GM21825 (cell line): Measurements from ENCODE around the gene GDF15.
A peak's percentile ranks its signal among the peaks of the same experiment; 100 is the strongest.
"Not testable (repeated sequence)": the region's sequence is repeated elsewhere in the genome, so short reads cannot be mapped to it uniquely, and the experiment has no call there.

ENCODE experiments used
- ATAC-seq: cut with Tn5 transposase; IDR thresholded peaks from one replicate; pipeline ENCODE4 v1.9.1; 2021; ENCODE audit warnings: mild to moderate bottlenecking, moderate library complexity; ENCODE audit not compliant: unreplicated experiment

GDF15 gene

DNA sequence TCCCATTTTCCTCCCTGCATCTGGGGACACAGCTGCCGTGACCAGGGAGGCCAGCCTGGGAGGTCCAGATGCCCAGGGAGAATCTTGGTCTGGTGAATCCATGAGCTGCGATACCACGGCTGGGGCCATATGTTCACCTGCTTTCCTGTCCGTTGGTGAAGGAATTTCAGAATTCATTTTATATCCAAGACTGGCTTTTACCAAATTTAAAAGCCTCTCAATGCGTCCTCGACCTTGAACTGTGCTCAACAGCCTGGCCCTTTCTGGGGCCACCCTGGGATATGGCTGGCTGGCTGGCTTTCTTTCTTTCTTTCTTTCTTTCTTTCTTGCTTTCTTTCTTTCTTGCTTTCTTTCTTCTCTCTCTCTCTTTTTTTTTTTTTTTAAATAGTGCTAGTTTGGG is 22.2 kb upstream of the GDF15 start:
- no peak for ATAC-seq

DNA sequence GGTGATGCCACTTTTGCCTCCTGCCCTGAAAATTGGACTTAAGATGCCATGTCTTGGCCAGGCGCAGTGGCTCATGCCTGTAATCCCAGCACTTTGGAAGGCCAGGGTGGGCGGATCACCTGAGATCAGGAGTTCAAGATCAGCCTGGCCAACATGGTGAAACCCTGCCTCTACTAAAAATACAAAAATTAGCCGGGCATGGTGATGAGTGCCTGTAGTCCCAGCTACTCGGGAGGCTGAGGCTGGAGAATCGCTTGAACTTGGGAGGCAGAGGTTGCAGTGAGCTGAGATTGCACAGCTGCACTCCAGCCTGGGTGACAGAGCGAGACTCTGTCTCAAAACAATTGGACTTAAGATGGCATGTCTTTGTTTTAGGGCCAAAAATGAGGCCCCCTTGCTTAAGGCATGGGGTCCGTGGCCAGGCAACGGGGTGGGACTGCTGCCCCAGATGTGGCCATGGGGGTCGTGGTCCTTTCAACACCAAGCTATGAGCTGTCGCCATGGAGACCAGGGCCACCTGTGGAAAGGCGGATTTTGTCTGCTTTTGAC is 21.6 kb upstream of the GDF15 start:
- ATAC-seq: not testable (repeated sequence)

- ATAC-seq: no peak
These were observed 21.0 kb upstream of the GDF15 start for GRCh38 chr19:18364826-18365528.

- ATAC-seq: no peak
These were observed 19.9 kb upstream of the GDF15 start for GRCh38 chr19:18366021-18366435.

DNA sequence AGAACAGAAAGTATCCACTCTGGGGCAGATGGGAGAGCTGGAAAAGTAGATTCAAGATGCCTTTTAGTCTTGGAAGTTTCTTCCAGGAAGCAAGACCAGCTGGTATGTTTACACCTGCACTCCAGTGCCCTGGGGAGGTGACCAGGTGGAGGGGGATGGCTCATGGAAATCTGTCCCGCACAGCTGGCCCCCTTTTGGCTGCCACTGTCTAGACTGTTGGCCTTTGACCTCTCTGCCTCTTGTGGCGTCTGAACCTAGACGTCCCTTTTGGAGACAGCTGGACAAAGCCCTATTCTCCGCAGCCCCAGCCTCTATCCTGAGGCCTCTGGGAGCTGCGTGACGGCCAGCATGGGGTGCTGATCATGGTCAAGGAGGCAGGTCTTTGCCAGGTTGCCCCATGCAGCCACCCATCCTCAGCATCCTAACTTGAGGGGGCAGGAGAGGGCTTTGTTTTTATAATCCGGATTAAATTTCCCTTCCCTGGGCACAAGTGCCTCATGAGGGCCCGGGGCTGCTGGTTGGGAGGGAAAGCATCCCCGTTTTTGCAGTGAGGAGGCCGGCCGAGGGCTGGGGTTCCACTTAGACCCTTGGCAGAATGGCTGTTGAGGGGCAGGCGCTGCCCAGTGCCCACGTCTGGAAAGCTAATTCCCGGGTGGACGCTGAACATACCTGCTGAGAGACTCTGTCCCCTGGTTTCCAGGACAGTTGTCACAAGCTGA is 17.3 kb upstream of the GDF15 start:
- ATAC-seq: no peak

GRCh38 chr19:18373407-18373891 is 12.5 kb upstream of the GDF15 start:
- ATAC-seq: no peak

- peak; percentile 84 for ATAC-seq
These were observed 11.9 kb upstream of the GDF15 start for GRCh38 chr19:18373892-18374629.

- no peak for ATAC-seq
These were observed 8.9 kb upstream of the GDF15 start for GRCh38 chr19:18377026-18377425.

GRCh38 chr19:18379803-18380747 is 5.9 kb upstream of the GDF15 start:
- ATAC-seq: no peak

GRCh38 chr19:18380843-18381242 is 5.1 kb upstream of the GDF15 start:
- ATAC-seq: no peak

GRCh38 chr19:18383622-18384021 is 2.3 kb upstream of the GDF15 start:
- not testable (repeated sequence) for ATAC-seq

DNA sequence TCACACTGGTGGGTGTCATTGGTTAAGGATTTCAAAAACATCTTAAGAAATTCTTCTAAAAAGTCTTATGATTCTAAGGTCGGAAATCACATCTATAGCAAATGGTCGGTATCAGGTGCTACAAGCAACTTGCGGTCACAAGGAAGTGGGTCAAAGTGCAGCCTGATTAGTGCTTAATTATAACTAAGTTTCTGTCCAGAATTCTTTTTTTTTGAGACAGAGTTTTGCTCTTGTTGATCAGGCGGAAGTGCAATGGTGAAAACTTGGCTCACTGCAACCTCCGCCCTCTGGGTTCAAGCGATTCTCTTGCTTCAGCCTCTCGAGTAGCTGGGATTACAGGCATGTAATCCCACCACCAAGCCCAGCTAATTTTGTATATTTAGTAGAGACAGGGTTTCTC is 1.2 kb upstream of the GDF15 start:
- no peak for ATAC-seq

GRCh38 chr19:18385359-18385674 is 641 bp upstream of the GDF15 start:
- no peak for ATAC-seq

DNA sequence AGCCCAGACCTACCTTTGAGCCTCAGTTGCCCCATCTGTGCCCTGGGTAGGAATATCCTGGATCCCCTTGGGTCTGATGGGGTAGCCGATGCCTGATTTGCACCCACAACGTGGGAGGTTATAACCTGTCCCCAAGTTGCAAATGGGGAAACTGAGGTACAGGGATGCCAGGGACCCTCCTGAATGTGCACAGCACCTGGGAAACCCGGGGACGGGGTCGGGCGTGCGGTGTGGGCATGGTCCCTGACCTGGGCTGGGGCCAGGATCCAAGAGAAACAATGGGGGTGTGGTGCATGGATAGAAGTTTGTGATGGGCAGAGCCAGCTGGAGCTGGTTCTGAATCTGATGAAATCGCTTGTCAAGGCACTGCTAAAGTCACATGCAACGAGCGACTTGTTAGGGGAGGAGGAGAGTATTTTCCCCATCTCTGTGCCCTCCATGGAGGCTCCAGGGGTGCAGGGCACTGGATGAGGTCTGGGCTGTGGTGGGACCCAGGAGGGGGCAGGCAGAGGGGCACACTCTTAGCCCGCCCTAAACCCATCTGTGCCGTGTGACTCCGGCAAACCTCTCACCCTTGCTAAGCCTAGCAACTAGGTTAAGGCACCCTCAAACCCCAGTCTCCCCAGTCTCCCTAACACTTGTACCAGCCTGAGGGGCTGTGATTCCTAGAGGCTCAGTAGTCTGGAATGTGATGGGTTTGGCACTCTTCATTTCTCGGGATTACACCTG is 749 bp downstream of the GDF15 start:
- ATAC-seq: no peak

GRCh38 chr19:18388100-18388959 is 2.4 kb downstream of the GDF15 start:
- ATAC-seq: peak; percentile 65

DNA sequence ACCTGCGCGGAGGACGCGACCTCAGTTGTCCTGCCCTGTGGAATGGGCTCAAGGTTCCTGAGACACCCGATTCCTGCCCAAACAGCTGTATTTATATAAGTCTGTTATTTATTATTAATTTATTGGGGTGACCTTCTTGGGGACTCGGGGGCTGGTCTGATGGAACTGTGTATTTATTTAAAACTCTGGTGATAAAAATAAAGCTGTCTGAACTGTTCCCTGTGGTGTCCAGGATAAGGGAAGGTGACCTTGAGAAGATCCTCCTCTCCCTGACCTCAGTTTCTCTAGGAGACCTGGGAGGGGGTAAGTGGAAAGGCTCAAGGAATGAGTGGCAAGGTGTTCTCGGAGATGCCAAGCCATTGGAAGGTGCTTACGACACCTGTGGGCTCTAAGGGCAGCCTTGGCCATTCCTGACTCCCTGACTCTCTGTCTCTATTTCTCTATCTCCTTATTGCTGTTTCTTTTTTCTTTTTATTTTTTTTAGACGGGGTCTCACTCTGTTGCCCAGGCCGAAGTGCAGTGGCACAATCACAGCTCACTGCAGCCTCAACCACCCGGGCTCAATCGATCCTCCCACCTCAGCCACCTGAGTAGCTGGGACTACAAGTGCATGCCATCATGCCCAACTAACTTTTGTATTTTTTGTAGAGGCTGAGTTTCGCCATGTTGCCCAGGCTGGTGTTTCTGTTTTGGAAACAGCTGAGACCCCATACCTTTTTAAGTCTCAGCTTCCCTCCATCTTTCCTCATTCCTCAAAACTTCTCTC is 3.2 kb downstream of the GDF15 start:
- ATAC-seq: no peak

DNA sequence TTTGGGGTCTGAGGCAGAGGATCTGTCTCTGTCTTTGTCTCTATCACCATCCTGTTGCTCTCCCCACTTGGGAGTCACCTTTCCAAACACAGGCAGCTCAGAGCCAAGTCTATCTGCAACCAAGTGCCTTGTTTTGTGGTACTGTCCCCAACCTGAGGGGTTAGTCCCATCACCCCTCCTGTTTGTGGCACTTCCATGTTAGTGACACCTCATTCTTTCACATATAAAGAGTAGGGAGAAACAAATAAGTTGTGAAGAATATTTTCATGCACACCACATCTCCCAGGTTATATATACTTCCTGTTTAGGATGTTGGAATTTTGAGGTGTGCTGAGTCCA is 3.7 kb downstream of the GDF15 start:
- no peak for ATAC-seq
